ENCODE results near the gene VANGL2.

VANGL2 gene

DNA sequence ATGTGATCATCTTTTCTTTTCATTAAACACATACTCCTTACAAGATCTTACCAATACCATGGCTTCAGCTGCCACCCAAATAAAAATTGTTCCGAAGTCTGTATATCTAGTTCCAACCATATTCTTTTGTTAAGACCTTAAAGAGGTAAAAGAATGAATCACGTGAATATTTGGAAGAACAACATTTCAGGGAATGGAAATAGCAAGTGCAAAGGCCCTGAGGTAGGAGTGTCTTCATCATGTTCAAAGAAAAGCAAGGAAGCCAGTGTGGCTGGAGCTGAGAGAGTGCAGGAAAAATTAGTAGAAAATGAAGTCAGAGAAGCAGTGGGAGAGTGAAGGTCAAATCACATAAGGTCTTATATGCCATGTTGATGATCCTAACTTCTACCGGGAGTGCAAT is 71.7 kb downstream of the VANGL2 start:
- Histone ChIP-seq H3K27ac (no peak overlapping the region), H3K36me3 (no peaks in the 10 kb centered on the region), H3K4me3 (ENCODE audit: low read depth, low read length) (no peak overlapping the region), H3K27me3 (ENCODE audit: insufficient read depth, low read depth, severe bottlenecking) (peaks cover 84% of the 10 kb centered on the region), H3K9me3 (ENCODE audit: severe bottlenecking) (peaks cover 8% of the 10 kb centered on the region)
- no peak for DNase-seq
- no peak for TF ChIP-seq CTCF (IDR thresholded peaks at IDR 0.05; ENCODE audit: low read depth, low read length)

DNA sequence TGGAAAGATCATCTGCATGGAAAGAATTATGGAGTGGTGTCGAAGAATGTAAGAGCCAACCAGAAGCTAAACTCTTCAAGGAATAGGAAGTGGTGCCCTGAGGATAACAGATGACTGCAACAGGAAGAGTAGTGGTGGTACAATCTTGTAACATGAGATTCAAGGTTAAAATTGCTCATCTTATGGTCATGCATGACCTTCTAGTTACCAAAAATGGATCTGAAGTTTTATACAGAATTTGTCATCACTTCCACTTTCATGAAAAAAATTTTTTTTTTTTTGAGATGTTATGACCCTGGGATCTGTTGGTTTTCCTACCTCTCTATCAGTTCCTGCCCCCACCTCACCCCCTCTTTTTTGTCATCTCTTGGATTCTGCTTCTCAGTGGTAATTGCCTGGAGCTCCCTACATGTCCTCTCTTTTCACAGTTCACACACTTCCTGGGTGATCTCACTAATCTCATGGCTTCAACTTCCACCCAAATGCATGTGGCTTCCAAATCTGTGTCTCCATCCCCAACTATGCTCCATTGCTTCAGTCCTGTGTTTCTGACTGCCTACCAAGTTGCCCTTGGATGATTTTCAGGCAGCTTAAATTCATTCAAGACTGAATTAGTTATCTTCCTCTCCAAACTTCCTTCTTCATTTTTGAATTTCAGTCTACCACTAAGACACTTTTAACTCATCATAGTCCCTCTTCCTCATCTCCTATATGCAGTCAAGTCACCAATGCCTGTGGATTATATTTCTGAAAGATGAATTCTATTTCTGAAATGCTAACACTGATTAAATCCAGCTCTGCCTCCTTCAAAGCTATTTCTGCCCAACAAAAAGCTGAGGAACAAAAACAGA is 74.3 kb downstream of the VANGL2 start:
- H3K27ac ChIP-seq, result no peak overlapping the region
- TF ChIP-seq CTCF (IDR thresholded peaks at IDR 0.05; ENCODE audit: low read depth, low read length), result no peak
- peaks cover 11% of the 10 kb centered on the region for H3K9me3 ChIP-seq (ENCODE audit: severe bottlenecking)
- H3K36me3 ChIP-seq, result no peaks in the 10 kb centered on the region
- DNase-seq, result no peak
- no peak overlapping the region for H3K4me3 ChIP-seq (ENCODE audit: low read depth, low read length)
- H3K27me3 ChIP-seq (ENCODE audit: insufficient read depth, low read depth, severe bottlenecking), result peaks cover 81% of the 10 kb centered on the region

Data from WERI-Rb-1 (cell line).